Common myeloid progenitor, CD34-positive (primary cell): ENCODE results near the gene CAPN11.

Experiments
- CTCF ChIA-PET: fragments of 350-600 bp; sonication (Branson Sonifier 250); formaldehyde crosslinking; loops from one replicate; lab custom pipeline; 2021; ENCODE audit warnings: antibody characterized with exemption; lab: Charles Lee
- POLR2A ChIA-PET: fragments of 350-600 bp; sonication (Branson Sonifier 250); formaldehyde crosslinking; loops from one replicate; lab custom pipeline; 2021; ENCODE audit warnings: antibody characterized with exemption; lab: Charles Lee
- DNase-seq, 3 donors: peaks; one replicate each; pipeline versions ENCODE4 v3.0.0 to v3.0.0-alpha.2; 2013
- H3K27ac ChIP-seq, 2 experiments: 1 replicate in 1 of 2; 2 replicates in 1 of 2; pipeline ENCODE4 v1.7.0; 2013; ENCODE audit warnings: inconsistent platforms in 2 of 2, low read length in 2 of 2, mild to moderate bottlenecking in 2 of 2, low read depth in 1 of 2, moderate library complexity in 1 of 2; ENCODE audit not compliant: severe bottlenecking in 2 of 2, insufficient read depth in 1 of 2, poor library complexity in 1 of 2
- H3K27me3 ChIP-seq, 5 experiments: replicated peaks in 2 of 5; 1 replicate in 3 of 5; 2 replicates in 2 of 5; pipeline versions ENCODE4 v1.6.1 to v1.7.0; 2013; ENCODE audit warnings: low read length in 4 of 5, mild to moderate bottlenecking in 2 of 5, moderate library complexity in 2 of 5, inconsistent platforms in 1 of 5; ENCODE audit not compliant: insufficient read depth in 5 of 5, control insufficient read depth in 4 of 5
- H3K36me3 ChIP-seq, 4 experiments: 1 replicate in 2 of 4; 2 replicates in 2 of 4; pipeline versions ENCODE4 v1.6.1 to v1.7.0; 2013; ENCODE audit warnings: low read length in 3 of 4, control low read depth in 1 of 4, mild to moderate bottlenecking in 1 of 4; ENCODE audit not compliant: control insufficient read depth in 4 of 4, insufficient read depth in 4 of 4
- H3K4me1 ChIP-seq, 4 experiments: 1 replicate in 3 of 4; 2 replicates in 1 of 4; pipeline versions ENCODE4 v1.6.1 to v1.7.1; 2013; ENCODE audit warnings: low read length in 3 of 4, mild to moderate bottlenecking in 3 of 4, control low read depth in 1 of 4, inconsistent platforms in 1 of 4, moderate library complexity in 1 of 4; ENCODE audit not compliant: control insufficient read depth in 4 of 4, insufficient read depth in 4 of 4; ENCODE audit errors: control extremely low read depth in 1 of 4
- H3K4me3 ChIP-seq, 7 experiments: 1 replicate in 4 of 7; 2 replicates in 3 of 7; pipeline versions ENCODE4 v1.5.1 to v1.7.0; 2013; ENCODE audit warnings: mild to moderate bottlenecking in 7 of 7, low read length in 6 of 7, moderate library complexity in 6 of 7, inconsistent platforms in 2 of 7, low read depth in 2 of 7, control low read depth in 1 of 7; ENCODE audit not compliant: insufficient read depth in 4 of 7, control insufficient read depth in 1 of 7; ENCODE audit errors: extremely low read depth in 1 of 7
- H3K9me3 ChIP-seq, 5 experiments: 1 replicate in 4 of 5; 2 replicates in 1 of 5; pipeline versions ENCODE4 v1.6.1 to v1.7.1; 2013; ENCODE audit warnings: low read length in 4 of 5, mild to moderate bottlenecking in 2 of 5, inconsistent platforms in 1 of 5, low read depth in 1 of 5, moderate library complexity in 1 of 5; ENCODE audit not compliant: control insufficient read depth in 4 of 5, insufficient read depth in 2 of 5; ENCODE audit errors: control extremely low read depth in 1 of 5
- WGBS: methylation state at CpG from one replicate; pipeline ENCODE4 v1.1.5; 2013; ENCODE audit not compliant: insufficient coverage; 5-methylcytosine and 5-hydroxymethylcytosine counted together

CAPN11 gene

DNA sequence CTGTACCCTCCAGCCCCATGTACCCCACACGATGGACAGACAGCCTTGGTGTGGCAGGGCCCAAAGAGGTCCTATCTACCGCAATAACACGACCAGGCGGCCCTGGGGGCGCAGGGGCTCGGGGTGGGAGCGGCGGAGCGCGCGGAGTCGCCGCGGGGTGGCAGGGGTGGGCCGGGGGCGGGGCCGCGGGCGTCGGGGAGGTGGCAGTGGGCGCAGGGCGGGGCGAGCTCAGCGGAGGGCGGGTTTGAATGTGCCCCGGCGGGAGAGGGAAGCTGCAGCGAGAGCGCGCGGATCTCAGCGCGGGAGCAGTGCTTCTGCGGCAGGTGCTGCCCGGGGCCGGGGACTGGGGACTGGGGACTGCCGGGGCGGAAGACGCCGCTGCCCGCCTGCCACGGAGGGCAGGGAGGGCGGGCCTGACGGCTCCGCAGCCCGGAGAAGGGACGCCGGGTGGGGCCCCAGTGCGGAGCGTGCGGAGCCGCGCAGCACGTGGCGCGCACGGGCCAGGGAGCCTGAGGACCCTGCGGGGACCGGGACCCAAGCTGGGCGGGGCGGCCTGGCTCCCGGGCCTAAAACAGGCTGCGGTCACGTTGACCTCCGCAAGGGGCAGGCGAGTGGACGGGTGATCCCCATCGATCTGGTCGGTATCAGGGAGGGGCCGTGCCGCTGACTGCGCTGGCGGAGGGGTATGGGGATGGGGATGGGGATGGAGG, 64.9 kb downstream of the CAPN11 start, which contains the start of gene SLC29A1:
Gene SLC29A1, plus strand, starts transcription at position 277 of the 710 bp plus-strand sequence. CDS start 3,719 bp downstream, outside the sequence.
- POLR2A ChIA-PET = interaction anchor here (1.5 to 3.0 kb wide), 2 partner anchors 10 to 24 kb away, joined by 4 to 11 read pairs; partner anchors contain the start of gene HSP90AB1
- Histone ChIP-seq H3K4me3 (peak within 1 kb of the TSS; percentile 10 to 78 (median 61)), H3K9me3 (no peaks in the 10 kb centered on the region), H3K36me3 (peaks cover 0 to 15% (median 0%) of the 10 kb centered on the region in 4 experiments), H3K27ac (peak within 1 kb of the TSS in 1 of 2 experiments; percentile 6), H3K4me1 (peaks cover 0 to 83% (median 65%) of the 10 kb centered on the region in 4 experiments), H3K27me3 (no peaks in the 10 kb centered on the region)
- WGBS = 0% methylated on average over 49 of the region's 73 CpGs
- CTCF ChIA-PET = interaction anchor here (1.0 to 5.8 kb wide), 12 partner anchors 10 to 534 kb away, joined by 3 to 96 read pairs (median 4); partner anchors contain the start of gene HSP90AB1
- DNase-seq = peak; percentile 80 to 89 (median 88)

DNA sequence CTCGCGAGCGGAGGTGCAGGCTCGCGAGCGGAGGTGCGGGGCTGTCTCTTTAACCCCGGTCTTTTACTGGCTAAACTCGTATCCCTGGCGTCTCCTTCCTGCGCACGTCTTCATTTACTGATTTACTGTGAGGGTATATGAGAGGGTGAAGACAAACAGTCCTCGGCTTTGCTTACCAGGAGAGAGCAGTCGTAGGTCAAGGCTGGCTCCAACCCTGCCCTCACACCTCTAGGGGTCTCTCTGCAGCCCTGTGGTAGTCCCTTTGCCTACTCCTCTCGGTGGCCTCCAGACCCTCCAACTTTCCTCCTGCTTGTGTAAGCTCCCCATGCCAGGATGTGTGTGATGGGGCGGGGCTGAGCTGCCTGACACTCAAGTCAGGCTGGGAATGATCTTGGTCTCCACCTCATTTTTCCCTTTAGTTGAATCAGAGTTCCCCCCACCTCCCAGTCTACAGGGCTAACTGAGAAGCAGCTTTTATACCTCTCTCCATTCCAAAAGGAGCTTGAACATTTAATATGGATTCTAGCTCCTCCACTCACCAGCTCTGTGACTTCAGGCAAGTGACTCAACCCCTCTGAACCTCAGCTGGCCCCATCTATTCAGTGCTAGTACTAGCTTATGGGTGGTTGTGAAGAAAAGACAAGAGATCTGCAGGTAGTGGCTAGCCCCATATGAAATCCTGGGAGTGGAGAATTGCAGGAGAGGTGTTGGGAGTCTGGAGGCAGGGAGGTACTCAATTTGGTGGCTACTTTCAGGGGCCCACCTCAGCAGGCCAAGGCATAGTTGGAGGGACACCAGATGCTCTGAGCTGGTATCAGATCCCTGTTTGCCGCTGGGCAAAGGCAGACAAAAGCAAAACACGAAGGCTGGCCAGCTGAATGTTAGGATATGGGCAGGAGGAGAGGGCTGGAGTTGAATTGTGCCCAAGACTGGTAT, 65.7 kb downstream of the CAPN11 start:
- H3K27me3 ChIP-seq = no peaks in the 10 kb centered on the region
- H3K4me1 ChIP-seq = peaks cover 0 to 74% (median 57%) of the 10 kb centered on the region in 4 experiments
- 13% methylated on average over 3 of the region's 18 CpGs for WGBS
- H3K9me3 ChIP-seq = no peaks in the 10 kb centered on the region
- peak overlapping the region in 1 of 2 experiments; percentile 6 for H3K27ac ChIP-seq
- CTCF ChIA-PET = interaction anchor here (0.9 to 5.8 kb wide), 18 partner anchors 11 to 535 kb away, joined by 3 to 96 read pairs (median 4); partner anchors contain the start of gene HSP90AB1
- H3K4me3 ChIP-seq = peak overlapping the region in 6 of 7 experiments; percentile 39 to 76 (median 60)
- DNase-seq = no peak
- POLR2A ChIA-PET = interaction anchor here (1.5 to 3.0 kb wide), 2 partner anchors 9 to 23 kb away, joined by 4 to 11 read pairs; partner anchors contain the start of gene HSP90AB1
- H3K36me3 ChIP-seq = peaks cover 0 to 24% (median 4%) of the 10 kb centered on the region in 4 experiments

DNA sequence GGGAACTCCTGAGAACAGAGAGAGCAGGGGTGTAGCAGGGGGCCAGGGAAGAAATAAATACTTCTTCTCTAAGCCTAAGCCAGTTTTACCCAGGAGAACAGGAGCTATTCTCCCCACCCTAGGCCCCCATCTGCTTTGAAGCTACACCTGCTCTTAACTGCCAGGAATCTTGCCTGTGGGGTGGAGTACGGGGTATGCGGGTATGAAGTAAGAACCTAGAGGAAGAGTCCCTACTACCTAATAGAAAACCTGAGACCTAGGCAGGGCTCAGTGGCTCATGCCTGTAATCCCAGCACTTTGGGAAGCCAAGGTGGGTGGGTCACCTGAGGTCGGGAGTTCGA, 66.3 kb downstream of the CAPN11 start:
- CTCF ChIA-PET = interaction anchor here (0.9 to 5.8 kb wide), 15 partner anchors 11 to 127 kb away, joined by 3 to 96 read pairs (median 4); partner anchors contain the start of gene HSP90AB1
- no peaks in the 10 kb centered on the region for H3K27me3 ChIP-seq
- 100% methylated on average over 2 of the region's 4 CpGs for WGBS
- peaks cover 0 to 30% (median 9%) of the 10 kb centered on the region in 4 experiments for H3K36me3 ChIP-seq
- peaks cover 0 to 70% (median 53%) of the 10 kb centered on the region in 4 experiments for H3K4me1 ChIP-seq
- H3K4me3 ChIP-seq = peak overlapping the region in 1 of 7 experiments; percentile 76
- H3K27ac ChIP-seq = no peak overlapping the region
- POLR2A ChIA-PET = interaction anchor here (1.5 to 3.0 kb wide), 2 partner anchors 9 to 22 kb away, joined by 4 to 11 read pairs; partner anchors contain the start of gene HSP90AB1
- no peak for DNase-seq
- no peaks in the 10 kb centered on the region for H3K9me3 ChIP-seq

DNA sequence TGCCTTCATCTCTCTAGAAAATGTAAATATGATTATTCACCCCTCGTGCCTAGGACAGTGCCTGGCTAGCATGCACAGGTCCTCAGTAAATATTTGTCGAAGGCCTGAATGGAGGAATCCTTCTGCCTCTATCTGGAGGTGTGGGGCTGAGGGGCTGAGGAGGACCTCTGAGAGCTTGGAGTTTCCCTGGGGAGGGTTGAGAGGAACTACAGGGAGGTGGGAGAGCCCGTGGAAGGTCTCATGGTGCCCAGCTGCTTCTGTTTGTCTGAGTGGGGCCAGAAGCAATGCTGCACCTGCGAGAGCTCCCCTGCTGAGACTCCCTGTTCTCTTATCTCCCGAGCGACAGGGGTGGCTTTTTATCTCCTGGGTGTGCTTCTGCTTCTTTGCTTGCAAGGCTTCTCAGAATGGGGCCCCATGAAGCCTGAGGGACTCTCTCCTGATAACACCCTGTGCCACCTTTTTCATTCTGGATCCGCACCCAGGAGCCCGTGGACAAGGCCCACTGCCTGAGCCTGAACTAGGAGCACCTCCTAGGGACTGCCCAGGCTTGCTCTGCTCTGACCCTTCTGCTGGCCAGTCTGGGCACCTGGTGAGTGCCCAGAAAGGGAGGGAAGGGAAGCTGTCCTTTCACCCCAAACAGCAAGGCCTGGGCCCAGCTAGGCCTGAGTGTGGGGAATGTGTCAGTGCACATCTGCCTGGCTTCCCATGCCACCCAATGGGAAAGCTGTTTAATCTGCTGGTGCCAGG, 67.1 kb downstream of the CAPN11 start:
- WGBS = 86% methylated on average over 5 of the region's 8 CpGs
- ChIA-PET POLR2A (interaction anchor here (3.0 kb wide), 1 partner anchor 22 kb away, joined by 11 read pairs; the partner anchor contains the start of gene HSP90AB1), CTCF (interaction anchor here (0.6 to 5.8 kb wide), 7 partner anchors 10 to 128 kb away, joined by 3 to 96 read pairs (median 4); partner anchors contain the start of gene HSP90AB1)
- Histone ChIP-seq H3K4me1 (peaks cover 0 to 64% (median 50%) of the 10 kb centered on the region in 4 experiments), H3K9me3 (no peaks in the 10 kb centered on the region), H3K27me3 (no peaks in the 10 kb centered on the region), H3K27ac (peak overlapping the region in 1 of 2 experiments; percentile 55), H3K36me3 (peaks cover 0 to 38% (median 16%) of the 10 kb centered on the region in 4 experiments), H3K4me3 (peak overlapping the region in 1 of 7 experiments; percentile 5)
- DNase-seq = peak in 1 of 3 donors; percentile 49

DNA sequence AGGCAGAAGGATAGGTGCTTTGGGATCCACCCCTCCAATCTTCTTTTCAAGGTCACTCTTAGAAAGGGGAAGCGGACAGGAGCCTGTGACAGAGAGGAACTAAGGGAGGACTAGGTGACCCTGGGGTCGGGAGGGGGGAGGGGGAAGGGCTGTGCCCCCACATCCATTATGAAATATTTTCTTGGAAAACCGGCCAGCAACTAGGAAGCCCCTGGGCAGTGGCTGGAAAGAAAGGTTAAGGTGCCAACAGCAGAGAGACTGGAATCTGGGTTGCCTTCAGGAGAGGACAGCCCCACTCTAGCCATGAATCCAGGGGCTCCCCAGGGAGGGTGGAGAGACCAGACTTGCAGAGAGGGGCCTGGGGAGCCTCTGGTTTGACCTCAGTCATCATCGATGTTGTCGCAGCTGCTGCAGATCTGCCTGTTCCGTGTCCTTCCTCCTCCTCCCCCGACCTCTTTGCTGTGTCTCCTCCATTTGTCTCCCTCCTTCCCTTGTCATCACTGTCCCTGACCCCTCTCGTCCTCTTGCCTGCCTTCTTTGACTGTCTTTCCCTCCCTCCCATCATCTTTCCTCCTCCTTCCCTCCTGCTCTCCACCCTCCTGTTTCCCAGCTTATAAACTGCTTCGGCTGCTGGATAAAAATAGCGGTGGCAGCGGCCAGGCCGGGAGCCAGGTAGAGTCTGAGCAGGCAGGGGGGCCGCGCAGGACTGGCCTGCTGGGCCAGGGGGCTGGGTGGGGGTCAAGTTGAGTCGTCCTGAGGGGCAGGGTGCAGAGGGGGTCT, 67.9 kb downstream of the CAPN11 start:
- H3K27ac ChIP-seq = peak overlapping the region in 1 of 2 experiments; percentile 55
- no peaks in the 10 kb centered on the region for H3K27me3 ChIP-seq
- POLR2A ChIA-PET = no interaction called here
- WGBS = 85% methylated on average over 11 of the region's 15 CpGs
- H3K4me3 ChIP-seq = peak overlapping the region in 1 of 7 experiments; percentile 5
- H3K9me3 ChIP-seq = no peaks in the 10 kb centered on the region
- peaks cover 2 to 46% (median 22%) of the 10 kb centered on the region in 4 experiments for H3K36me3 ChIP-seq
- CTCF ChIA-PET = interaction anchor here (1.0 to 5.8 kb wide), 6 partner anchors 9 to 128 kb away, joined by 3 to 96 read pairs (median 4); no protein-coding TSS in a partner anchor
- H3K4me1 ChIP-seq = peaks cover 0 to 56% (median 41%) of the 10 kb centered on the region in 4 experiments
- DNase-seq = no peak
